ENCODE data around the gene LTC4S.

Gene LTC4S

GRCh38 chr5:179812135-179812825 lies 18.5 kb downstream of the LTC4S start:
- DNase-seq = no peak

- DNase-seq = no peak
Measured at GRCh38 chr5:179812997-179813607, 19.3 kb downstream of the LTC4S start.

GRCh38 chr5:179814090-179814489 lies 20.3 kb downstream of the LTC4S start:
- DNase-seq = no peak

GRCh38 chr5:179815491-179816249 lies 21.9 kb downstream of the LTC4S start:
- DNase-seq = no peak

- no peak for DNase-seq
Measured at GRCh38 chr5:179816401-179816795, 22.6 kb downstream of the LTC4S start.

- DNase-seq = no peak
Measured at GRCh38 chr5:179816796-179817469, 23.1 kb downstream of the LTC4S start.

GRCh38 chr5:179817470-179817840 lies 23.7 kb downstream of the LTC4S start:
- no peak for DNase-seq

GRCh38 chr5:179817890-179818745 lies 24.3 kb downstream of the LTC4S start:
- no peak for DNase-seq

GRCh38 chr5:179818746-179819295 lies 25.0 kb downstream of the LTC4S start:
- DNase-seq = peak; percentile 75 to 80

- peak; percentile 34 to 36 for DNase-seq
Measured at GRCh38 chr5:179819296-179820126, 25.7 kb downstream of the LTC4S start.

GRCh38 chr5:179820127-179820482 lies 26.3 kb downstream of the LTC4S start:
- no peak for DNase-seq

- DNase-seq = peak; percentile 71 to 85
Measured at GRCh38 chr5:179820483-179821297, 26.9 kb downstream of the LTC4S start, which contains the start of gene SQSTM1. TSS of gene SQSTM1 (plus strand) at chr5:179820905. CDS start at chr5:179820937, 32 bp downstream.

GRCh38 chr5:179821298-179822058 lies 27.7 kb downstream of the LTC4S start:
- peak; percentile 76 to 77 for DNase-seq

- no peak for DNase-seq
Measured at GRCh38 chr5:179822059-179822432, 28.3 kb downstream of the LTC4S start.

- no peak for DNase-seq
Measured at GRCh38 chr5:179822444-179822990, 28.7 kb downstream of the LTC4S start.

GRCh38 chr5:179823937-179824744 lies 30.4 kb downstream of the LTC4S start:
- DNase-seq = no peak

GRCh38 chr5:179824745-179825112 lies 30.9 kb downstream of the LTC4S start:
- no peak for DNase-seq

- DNase-seq = no peak
Measured at GRCh38 chr5:179825655-179826182, 31.9 kb downstream of the LTC4S start.

Data from stimulated activated CD4-positive, alpha-beta T cell treated with anti-CD3 and anti-CD28 coated beads, Interleukin-4, amount 100 ng/mL, for 4 hours (primary cell).